GM23248 (cell line): ENCODE measurements around the gene MTG2. TPM values are rescaled to one million over a fixed set of nuclear protein-coding genes. Genes with fewer than 3 reads are reported as not detected.

Experiments
- DNase-seq: peaks from one replicate; pipeline ENCODE4 v3.0.0-alpha.2; 2015
- H2AFZ ChIP-seq: fragments of 200-600 bp; sonication (generic); 2 replicates; pipeline ENCODE4 v1.6.1; 2016; ENCODE audit warnings: antibody characterized with exemption
- H3F3A ChIP-seq: fragments of 200-600 bp; sonication (generic); 2 replicates; pipeline ENCODE4 v1.6.1; 2016; ENCODE audit warnings: mild to moderate bottlenecking, antibody characterized with exemption, mixed run types; ENCODE audit not compliant: insufficient read depth
- H3K27ac ChIP-seq: fragments of 200-600 bp; sonication (generic); 2 replicates; pipeline ENCODE4 v1.5.1; 2016; ENCODE audit warnings: mild to moderate bottlenecking
- H3K27me3 ChIP-seq: fragments of 200-600 bp; sonication (generic); replicated peaks from 2 replicates; pipeline ENCODE4 v1.6.1; 2016; ENCODE audit warnings: mild to moderate bottlenecking; ENCODE audit not compliant: insufficient read depth
- H3K36me3 ChIP-seq: fragments of 200-600 bp; sonication (generic); 2 replicates; pipeline ENCODE4 v1.6.1; 2016; ENCODE audit warnings: low read depth, mild to moderate bottlenecking
- H3K4me1 ChIP-seq: fragments of 200-600 bp; sonication (generic); 2 replicates; pipeline ENCODE4 v1.6.1; 2016; ENCODE audit warnings: mild to moderate bottlenecking; ENCODE audit not compliant: insufficient read depth
- H3K4me2 ChIP-seq: fragments of 200-600 bp; sonication (generic); one replicate; pipeline ENCODE4 v1.6.1; 2016; ENCODE audit warnings: mild to moderate bottlenecking; ENCODE audit not compliant: unreplicated experiment
- H3K4me3 ChIP-seq: fragments of 200-600 bp; sonication (generic); 2 replicates; pipeline ENCODE4 v1.5.1; 2016; ENCODE audit warnings: mild to moderate bottlenecking
- H3K79me2 ChIP-seq: fragments of 200-600 bp; sonication (generic); 2 replicates; pipeline ENCODE4 v1.6.1; 2016; ENCODE audit warnings: mild to moderate bottlenecking; ENCODE audit not compliant: insufficient read depth
- H3K9ac ChIP-seq: fragments of 200-600 bp; sonication (generic); 2 replicates; pipeline ENCODE4 v1.6.1; 2016; ENCODE audit warnings: mild to moderate bottlenecking
- H3K9me2 ChIP-seq: fragments of 200-600 bp; sonication (generic); 2 replicates; pipeline ENCODE4 v1.6.1; 2016; ENCODE audit warnings: mixed run types, mild to moderate bottlenecking, moderate library complexity; ENCODE audit not compliant: insufficient read depth
- H3K9me3 ChIP-seq: fragments of 200-600 bp; sonication (generic); one replicate; pipeline ENCODE4 v1.6.1; 2017; ENCODE audit warnings: low read depth
- H4K20me1 ChIP-seq: fragments of 200-600 bp; sonication (generic); 2 replicates; pipeline ENCODE4 v1.6.0; 2016; ENCODE audit not compliant: insufficient read depth
- EZH2 ChIP-seq: fragments of 200-600 bp; sonication (generic); IDR thresholded peaks from 2 replicates; pipeline ENCODE4 v1.6.1; 2018; ENCODE audit warnings: antibody characterized with exemption, mild to moderate bottlenecking; ENCODE audit not compliant: insufficient read depth, poor library complexity, severe bottlenecking
- EZH2phosphoT487 ChIP-seq: fragments of 200-600 bp; sonication (generic); IDR thresholded peaks from 2 replicates; pipeline ENCODE4 v1.6.1; 2018; ENCODE audit warnings: antibody characterized with exemption, moderate library complexity, mild to moderate bottlenecking, low read depth; ENCODE audit not compliant: insufficient read depth
- WGBS, 2 experiments: methylation state at CpG; one replicate each; pipeline ENCODE4 v1.1.6; 2015 to 2017; ENCODE audit warnings: low lambda C conversion rate in 2 of 2, low coverage in 1 of 2; ENCODE audit errors: missing lambda C conversion rate in 2 of 2; 5-methylcytosine and 5-hydroxymethylcytosine counted together
- in situ Hi-C: fragments of 300-500 bp; cut with MboI; formaldehyde crosslinking; loops from 2 replicates; pipeline ENCODE4 v1.15.0; 2020
- polyA plus RNA-seq: library from polyadenylated mRNA; unstranded; fragments of >200 nt; fragmentation: Nextera tagmentation; extraction: Ambion mirVana; gene quantifications from 2 replicates; pipeline ENCODE4 v1.2.1, GENCODE V29; 2016
- total RNA-seq: library from RNA; depleted of rRNA; stranded (reverse); fragments of >200 nt; shearing (Covaris generic); gene quantifications from 2 replicates; pipeline ENCODE4 v1.2.3, GENCODE V29; 2014

The MTG2 gene
- total and polyA plus RNA-seq, 2 experiments from 2014 or later, result 17.3 to 20.2 TPM

GRCh38 chr20:62225026-62225425 is 42.2 kb downstream of the MTG2 start:
- no peaks in the 10 kb centered on the region for H4K20me1 ChIP-seq
- H3K36me3 ChIP-seq, result no peaks in the 10 kb centered on the region
- TF ChIP-seq EZH2phosphoT487 (no peak), EZH2 (no peak)
- no peak overlapping the region for H3K4me2 ChIP-seq
- no peak overlapping the region for H3K27ac ChIP-seq
- DNase-seq, result no peak
- H3K4me1 ChIP-seq, result no peaks in the 10 kb centered on the region
- H3K9me2 ChIP-seq, result no peaks in the 10 kb centered on the region
- 50 to 61% methylated on average over 12 to 13 of the region's 13 CpGs for WGBS, 2 experiments
- no peaks in the 10 kb centered on the region for H3K79me2 ChIP-seq
- no peak overlapping the region for H3K4me3 ChIP-seq
- in situ Hi-C loops, result no loop called here
- H3K9me3 ChIP-seq, result no peaks in the 10 kb centered on the region
- H2AFZ ChIP-seq, result no peak overlapping the region
- H3K27me3 ChIP-seq, result peaks cover 23% of the 10 kb centered on the region
- H3K9ac ChIP-seq, result no peak overlapping the region
- no peaks in the 10 kb centered on the region for H3F3A ChIP-seq

GRCh38 chr20:62225820-62226635 is 43.2 kb downstream of the MTG2 start:
- H3K9me3 ChIP-seq, result no peaks in the 10 kb centered on the region
- H3K9ac ChIP-seq, result no peak overlapping the region
- no peaks in the 10 kb centered on the region for H3K79me2 ChIP-seq
- no peak overlapping the region for H2AFZ ChIP-seq
- no peaks in the 10 kb centered on the region for H3K36me3 ChIP-seq
- H3F3A ChIP-seq, result no peaks in the 10 kb centered on the region
- in situ Hi-C loops, result no loop called here
- no peak overlapping the region for H3K4me2 ChIP-seq
- DNase-seq, result no peak
- H4K20me1 ChIP-seq, result no peaks in the 10 kb centered on the region
- no peaks in the 10 kb centered on the region for H3K9me2 ChIP-seq
- no peaks in the 10 kb centered on the region for H3K4me1 ChIP-seq
- 49 to 54% methylated on average over 17 of the region's 17 CpGs for WGBS, 2 experiments
- H3K27me3 ChIP-seq, result peaks cover 22% of the 10 kb centered on the region
- no peak overlapping the region for H3K27ac ChIP-seq
- no peak overlapping the region for H3K4me3 ChIP-seq
- no peak for TF ChIP-seq EZH2
- no peak for TF ChIP-seq EZH2phosphoT487

GRCh38 chr20:62226707-62227590 is 44.1 kb downstream of the MTG2 start:
- WGBS, 2 experiments, result 31 to 41% methylated on average over 21 to 24 of the region's 24 CpGs
- Histone ChIP-seq H3K36me3 (no peaks in the 10 kb centered on the region), H2AFZ (no peak overlapping the region), H3K79me2 (no peaks in the 10 kb centered on the region), H3K4me1 (no peaks in the 10 kb centered on the region), H3K4me3 (no peak overlapping the region), H3K9ac (no peak overlapping the region), H3K9me3 (no peaks in the 10 kb centered on the region), H3K4me2 (no peak overlapping the region), H3K27me3 (peaks cover 16% of the 10 kb centered on the region; the same call in 1 of the 2 replicates), H3K27ac (no peak overlapping the region), H4K20me1 (no peaks in the 10 kb centered on the region), H3K9me2 (no peaks in the 10 kb centered on the region), H3F3A (no peaks in the 10 kb centered on the region)
- in situ Hi-C loops, result no loop called here
- TF ChIP-seq EZH2 (no peak), EZH2phosphoT487 (no peak)
- no peak for DNase-seq

GRCh38 chr20:62227591-62227976 is 44.8 kb downstream of the MTG2 start:
- no peaks in the 10 kb centered on the region for H3K9me2 ChIP-seq
- 25 to 31% methylated on average over 9 to 10 of the region's 10 CpGs for WGBS, 2 experiments
- H3F3A ChIP-seq, result no peaks in the 10 kb centered on the region
- no peak overlapping the region for H3K4me3 ChIP-seq
- H3K27me3 ChIP-seq, result peaks cover 16% of the 10 kb centered on the region; the same call in 1 of the 2 replicates
- no peaks in the 10 kb centered on the region for H4K20me1 ChIP-seq
- H2AFZ ChIP-seq, result no peak overlapping the region
- in situ Hi-C loops, result no loop called here
- H3K9ac ChIP-seq, result no peak overlapping the region
- DNase-seq, result no peak
- TF ChIP-seq EZH2 (no peak), EZH2phosphoT487 (no peak)
- no peak overlapping the region for H3K4me2 ChIP-seq
- H3K4me1 ChIP-seq, result no peaks in the 10 kb centered on the region
- no peaks in the 10 kb centered on the region for H3K36me3 ChIP-seq
- no peaks in the 10 kb centered on the region for H3K9me3 ChIP-seq
- no peaks in the 10 kb centered on the region for H3K79me2 ChIP-seq
- no peak overlapping the region for H3K27ac ChIP-seq
